OCI-LY1 (cell line): ENCODE measurements around the gene MFRP.

Experiments
- EZH2 ChIP-seq: fragments of 200-600 bp; sonication (generic), shearing (Covaris generic); IDR thresholded peaks from 2 replicates; pipeline ENCODE4 v1.8.0; 2017; ENCODE audit warnings: borderline replicate concordance, mixed run types, mild to moderate bottlenecking, antibody characterized with exemption, low read length, moderate library complexity, mixed read lengths
- TF ChIP-seq, protein P1 (sequence below): fragments of 200-600 bp; sonication (generic), shearing (Covaris generic); IDR thresholded peaks from 2 replicates; pipeline ENCODE4 v1.5.1; 2017; ENCODE audit warnings: mild to moderate bottlenecking, antibody characterized with exemption, low read length, moderate library complexity, mixed read lengths

DNA sequence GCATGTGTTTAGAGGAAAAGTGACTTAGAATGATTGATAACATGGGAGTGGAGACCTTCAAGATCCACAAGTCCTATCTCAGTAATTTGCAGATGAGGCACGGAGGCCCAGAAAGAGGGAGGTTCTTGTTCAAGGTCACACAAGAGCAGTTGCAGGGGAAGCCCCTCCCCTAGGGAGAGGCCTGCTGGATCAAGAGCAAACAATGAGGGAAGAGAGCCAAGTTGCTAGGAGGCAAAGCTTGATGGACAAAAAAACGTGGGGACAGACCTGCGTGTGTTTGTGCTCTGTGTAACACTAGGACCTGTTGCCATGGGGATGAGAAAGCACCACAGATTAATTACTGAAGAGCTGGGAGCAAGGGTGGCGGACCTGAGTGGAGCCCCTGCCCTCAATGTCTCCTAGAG is 6.4 kb upstream of the MFRP start:
- TF ChIP-seq, protein P1, sequence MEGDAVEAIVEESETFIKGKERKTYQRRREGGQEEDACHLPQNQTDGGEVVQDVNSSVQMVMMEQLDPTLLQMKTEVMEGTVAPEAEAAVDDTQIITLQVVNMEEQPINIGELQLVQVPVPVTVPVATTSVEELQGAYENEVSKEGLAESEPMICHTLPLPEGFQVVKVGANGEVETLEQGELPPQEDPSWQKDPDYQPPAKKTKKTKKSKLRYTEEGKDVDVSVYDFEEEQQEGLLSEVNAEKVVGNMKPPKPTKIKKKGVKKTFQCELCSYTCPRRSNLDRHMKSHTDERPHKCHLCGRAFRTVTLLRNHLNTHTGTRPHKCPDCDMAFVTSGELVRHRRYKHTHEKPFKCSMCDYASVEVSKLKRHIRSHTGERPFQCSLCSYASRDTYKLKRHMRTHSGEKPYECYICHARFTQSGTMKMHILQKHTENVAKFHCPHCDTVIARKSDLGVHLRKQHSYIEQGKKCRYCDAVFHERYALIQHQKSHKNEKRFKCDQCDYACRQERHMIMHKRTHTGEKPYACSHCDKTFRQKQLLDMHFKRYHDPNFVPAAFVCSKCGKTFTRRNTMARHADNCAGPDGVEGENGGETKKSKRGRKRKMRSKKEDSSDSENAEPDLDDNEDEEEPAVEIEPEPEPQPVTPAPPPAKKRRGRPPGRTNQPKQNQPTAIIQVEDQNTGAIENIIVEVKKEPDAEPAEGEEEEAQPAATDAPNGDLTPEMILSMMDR, result no peak
- no peak for TF ChIP-seq EZH2
